GM19328 (cell line): ENCODE data around the gene KATNAL2.
"Not testable (repeated sequence)": the region's sequence is repeated elsewhere in the genome, so short reads cannot be mapped to it uniquely, and the experiment has no call there.

ENCODE experiments used
- ATAC-seq: cut with Tn5 transposase; IDR thresholded peaks from one replicate; pipeline ENCODE4 v1.9.1; 2021; ENCODE audit warnings: mild to moderate bottlenecking, moderate library complexity; ENCODE audit not compliant: unreplicated experiment

Gene KATNAL2

GRCh38 chr18:47032945-47033344 is 115.5 kb downstream of the KATNAL2 start:
- no peak for ATAC-seq

GRCh38 chr18:47034591-47034990 is 117.2 kb downstream of the KATNAL2 start:
- not testable (repeated sequence) for ATAC-seq

GRCh38 chr18:47035156-47035671 is 117.8 kb downstream of the KATNAL2 start, which contains the start of gene ELOA2:
Gene ELOA2, minus strand, starts transcription at chr18:47035621. Its CDS starts 357 bp downstream, at chr18:47035264.
- ATAC-seq, result no peak

GRCh38 chr18:47036298-47036874 is 119.0 kb downstream of the KATNAL2 start:
- ATAC-seq, result no peak

DNA sequence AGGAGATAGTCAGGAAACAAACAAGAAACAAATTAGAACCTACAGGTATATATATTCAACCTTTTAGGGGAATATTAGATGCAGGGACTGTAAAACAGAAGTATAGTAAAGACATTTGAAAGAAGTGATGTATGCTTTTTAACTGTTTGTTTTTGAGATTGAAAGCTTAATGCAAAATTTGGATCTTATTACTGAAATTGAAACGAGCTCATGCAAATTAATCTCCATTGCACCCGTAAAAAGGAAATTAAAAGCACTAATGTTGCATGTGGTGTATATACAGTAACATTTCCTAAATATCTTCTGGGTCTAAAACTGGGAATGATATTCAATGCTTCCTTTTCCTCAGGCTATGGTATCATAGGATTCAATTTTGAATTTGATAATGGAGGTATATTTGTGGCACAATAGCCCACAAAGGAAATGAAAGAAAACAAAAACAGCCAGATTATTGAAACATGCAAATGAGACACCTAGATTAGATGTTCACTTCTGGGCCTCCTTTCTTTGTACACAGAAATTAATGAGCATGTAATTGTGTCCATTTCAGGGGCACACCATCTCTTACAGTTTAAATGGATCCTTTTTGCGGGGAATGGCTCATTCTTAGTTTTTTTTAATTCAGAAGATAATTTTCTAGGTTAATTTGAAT is 119.7 kb downstream of the KATNAL2 start:
- ATAC-seq, result peak; percentile 53

- no peak for ATAC-seq
Measured at GRCh38 chr18:47040982-47041381, 123.6 kb downstream of the KATNAL2 start.

GRCh38 chr18:47050468-47050867 is 133.1 kb downstream of the KATNAL2 start:
- ATAC-seq, result no peak

GRCh38 chr18:47054369-47054768 is 137.0 kb downstream of the KATNAL2 start:
- no peak for ATAC-seq

DNA sequence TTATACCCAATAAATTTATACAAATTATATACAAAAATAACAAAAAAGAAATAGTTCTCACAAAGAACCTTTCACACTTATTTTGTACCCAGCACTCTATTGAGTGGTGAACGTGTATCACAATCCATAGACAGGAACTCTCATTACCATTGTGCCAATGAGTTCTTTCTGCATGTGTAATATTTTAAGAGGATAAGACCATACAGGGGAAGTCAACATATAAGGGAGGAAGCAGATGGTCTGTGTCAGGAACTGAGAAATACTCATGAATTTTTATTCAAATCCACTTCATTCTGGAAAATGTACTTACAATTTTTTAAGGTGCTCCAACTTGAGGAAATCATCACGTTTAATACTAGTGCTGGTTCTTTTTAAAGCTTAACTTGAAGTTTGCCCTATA is 145.1 kb downstream of the KATNAL2 start:
- ATAC-seq, result no peak

DNA sequence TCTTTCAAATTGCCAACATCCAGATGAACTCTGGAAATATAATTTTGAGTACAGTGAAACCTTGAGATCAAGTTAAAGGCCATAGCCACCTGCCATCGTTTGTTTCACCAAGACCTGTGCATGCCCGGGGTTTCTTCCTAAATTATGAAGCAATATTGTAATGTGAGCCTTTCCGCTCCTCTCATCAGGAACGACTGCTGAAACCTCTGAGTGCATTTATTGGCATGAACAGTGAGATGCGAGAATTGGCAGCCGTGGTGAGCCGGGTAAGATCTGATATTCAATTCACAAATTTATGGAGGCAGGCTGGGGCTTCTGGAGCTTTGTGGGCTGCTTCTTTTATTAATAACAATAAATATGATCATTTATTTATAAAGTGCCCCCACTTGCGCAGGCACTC is 145.7 kb downstream of the KATNAL2 start:
- no peak for ATAC-seq

- no peak for ATAC-seq
Measured at GRCh38 chr18:47067648-47068047, 150.2 kb downstream of the KATNAL2 start.

GRCh38 chr18:47075098-47075883 is 157.9 kb downstream of the KATNAL2 start:
- no peak for ATAC-seq

DNA sequence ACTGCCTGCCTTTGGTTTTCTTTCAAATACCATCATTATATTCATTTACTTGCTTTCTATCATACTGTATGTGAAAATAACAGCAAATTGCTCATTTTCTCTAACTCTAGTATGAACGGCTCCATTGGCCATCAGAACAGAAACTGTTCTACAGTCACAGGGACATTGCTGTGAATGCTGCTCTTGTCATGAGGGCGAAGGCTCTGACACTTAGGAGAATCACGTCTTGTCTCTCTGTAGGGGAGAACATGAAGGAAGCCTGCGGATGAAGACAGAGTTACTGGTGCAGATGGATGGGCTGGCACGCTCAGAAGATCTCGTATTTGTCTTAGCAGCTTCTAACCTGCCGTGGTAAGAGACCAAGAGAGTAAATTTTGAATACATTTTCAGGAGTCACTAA is 159.7 kb downstream of the KATNAL2 start:
- ATAC-seq, result no peak

GRCh38 chr18:47080872-47081271 is 163.5 kb downstream of the KATNAL2 start:
- no peak for ATAC-seq

DNA sequence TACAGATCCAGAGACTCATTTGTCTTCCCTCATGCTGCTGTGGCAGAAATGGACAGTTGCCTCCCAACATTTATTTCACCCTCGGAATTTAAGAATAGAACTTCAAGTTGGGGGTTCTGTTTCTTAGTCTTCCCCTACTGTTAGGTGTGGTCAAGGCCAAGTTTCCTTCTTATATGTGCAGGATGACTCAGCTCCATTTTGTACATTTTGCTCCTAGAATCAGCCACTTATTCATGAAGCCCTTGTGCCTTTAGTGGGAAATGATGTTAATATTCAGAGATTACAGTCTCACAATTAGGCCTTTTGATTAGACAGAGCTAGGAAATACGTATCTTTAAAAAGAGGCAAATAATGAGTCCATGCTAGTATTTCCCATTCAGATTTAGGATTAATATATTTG is 164.2 kb downstream of the KATNAL2 start:
- ATAC-seq, result no peak

GRCh38 chr18:47087676-47088075 is 170.3 kb downstream of the KATNAL2 start:
- no peak for ATAC-seq

- no peak for ATAC-seq
Measured at GRCh38 chr18:47095810-47096209, 178.4 kb downstream of the KATNAL2 start.

DNA sequence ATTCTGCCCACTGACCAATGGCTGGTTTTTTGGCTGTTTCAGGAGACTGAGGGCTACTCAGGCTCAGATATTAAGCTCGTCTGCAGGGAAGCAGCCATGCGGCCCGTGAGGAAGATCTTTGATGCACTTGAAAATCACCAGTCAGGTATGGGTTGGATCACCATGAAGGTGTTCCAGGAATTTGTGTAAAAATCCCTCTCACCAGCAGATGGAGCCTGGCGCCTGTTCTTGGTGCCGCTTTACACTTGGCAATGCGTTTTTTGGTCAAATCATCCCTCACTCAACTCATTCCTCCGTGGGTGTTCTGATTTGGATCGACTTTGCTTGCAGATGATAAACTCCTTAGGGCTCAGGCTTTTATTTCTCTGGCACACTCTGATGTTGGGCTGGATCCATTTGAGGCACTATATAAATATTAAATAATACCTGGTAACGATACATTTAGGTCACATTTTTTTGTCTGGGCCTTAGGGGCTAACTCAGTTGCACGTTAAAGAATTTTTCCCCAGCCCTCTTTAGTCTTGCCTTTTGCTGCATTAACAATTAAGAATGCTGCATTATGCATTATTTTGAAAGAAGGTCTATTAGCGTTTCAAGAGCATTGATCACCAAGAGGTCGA is 182.9 kb downstream of the KATNAL2 start:
- ATAC-seq, result no peak

- ATAC-seq, result no peak
Measured at GRCh38 chr18:47108373-47108772, 191.0 kb downstream of the KATNAL2 start.

GRCh38 chr18:47108998-47109405 is 191.6 kb downstream of the KATNAL2 start:
- no peak for ATAC-seq

- ATAC-seq, result no peak
Measured at GRCh38 chr18:47109720-47110119, 192.3 kb downstream of the KATNAL2 start.
